ENCODE measurements around the gene CYP4Z1.
"Not testable (repeated sequence)": the region's sequence is repeated elsewhere in the genome, so short reads cannot be mapped to it uniquely, and the experiment has no call there.

The CYP4Z1 gene, protein sequence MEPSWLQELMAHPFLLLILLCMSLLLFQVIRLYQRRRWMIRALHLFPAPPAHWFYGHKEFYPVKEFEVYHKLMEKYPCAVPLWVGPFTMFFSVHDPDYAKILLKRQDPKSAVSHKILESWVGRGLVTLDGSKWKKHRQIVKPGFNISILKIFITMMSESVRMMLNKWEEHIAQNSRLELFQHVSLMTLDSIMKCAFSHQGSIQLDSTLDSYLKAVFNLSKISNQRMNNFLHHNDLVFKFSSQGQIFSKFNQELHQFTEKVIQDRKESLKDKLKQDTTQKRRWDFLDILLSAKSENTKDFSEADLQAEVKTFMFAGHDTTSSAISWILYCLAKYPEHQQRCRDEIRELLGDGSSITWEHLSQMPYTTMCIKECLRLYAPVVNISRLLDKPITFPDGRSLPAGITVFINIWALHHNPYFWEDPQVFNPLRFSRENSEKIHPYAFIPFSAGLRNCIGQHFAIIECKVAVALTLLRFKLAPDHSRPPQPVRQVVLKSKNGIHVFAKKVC

DNA sequence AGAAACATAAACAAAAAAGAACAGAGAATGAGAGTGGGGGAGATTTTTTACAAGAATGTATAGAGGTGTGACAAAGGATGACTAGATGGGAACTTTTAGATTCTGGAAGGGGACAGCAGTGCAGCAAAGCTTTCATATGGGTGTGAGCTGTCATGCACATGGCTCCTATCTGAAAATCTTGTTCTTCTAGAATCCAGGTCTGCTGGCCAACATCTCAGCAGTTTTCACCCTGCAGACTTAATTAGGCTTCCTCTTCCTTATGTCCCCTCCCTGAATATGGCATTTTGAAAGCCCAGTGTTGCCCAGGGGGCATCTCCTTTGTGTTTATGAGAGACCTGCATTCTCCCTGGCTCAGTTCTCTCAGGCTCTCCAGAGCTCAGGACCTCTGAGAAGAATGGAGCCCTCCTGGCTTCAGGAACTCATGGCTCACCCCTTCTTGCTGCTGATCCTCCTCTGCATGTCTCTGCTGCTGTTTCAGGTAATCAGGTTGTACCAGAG is at the start of gene CYP4Z1:
CYP4Z1 (plus strand) TSS at position 135 of the 498 bp plus-strand sequence; CDS start at position 395, 260 bp downstream.
- no peak for DNase-seq

DNA sequence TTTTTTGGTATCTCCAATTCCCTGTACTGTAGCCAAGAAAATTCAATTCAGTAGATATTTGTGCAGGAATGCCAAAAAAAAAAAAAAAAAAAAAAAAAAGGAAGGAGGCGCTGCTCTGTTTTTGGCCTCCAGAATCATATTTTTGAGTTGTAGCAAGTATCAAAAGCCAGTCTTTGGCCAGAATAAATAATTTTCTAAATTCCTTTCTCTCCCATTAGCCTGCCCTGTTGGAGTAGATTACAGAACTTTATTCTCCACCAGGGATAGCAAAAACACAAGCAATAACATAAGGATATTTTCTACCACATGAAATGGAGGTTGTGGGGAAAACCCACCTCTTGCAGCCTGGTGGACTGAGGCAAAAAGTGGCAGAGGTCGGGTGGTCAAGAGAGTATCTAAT is 46.0 kb upstream of the CYP4Z1 start:
- DNase-seq: no peak

DNA sequence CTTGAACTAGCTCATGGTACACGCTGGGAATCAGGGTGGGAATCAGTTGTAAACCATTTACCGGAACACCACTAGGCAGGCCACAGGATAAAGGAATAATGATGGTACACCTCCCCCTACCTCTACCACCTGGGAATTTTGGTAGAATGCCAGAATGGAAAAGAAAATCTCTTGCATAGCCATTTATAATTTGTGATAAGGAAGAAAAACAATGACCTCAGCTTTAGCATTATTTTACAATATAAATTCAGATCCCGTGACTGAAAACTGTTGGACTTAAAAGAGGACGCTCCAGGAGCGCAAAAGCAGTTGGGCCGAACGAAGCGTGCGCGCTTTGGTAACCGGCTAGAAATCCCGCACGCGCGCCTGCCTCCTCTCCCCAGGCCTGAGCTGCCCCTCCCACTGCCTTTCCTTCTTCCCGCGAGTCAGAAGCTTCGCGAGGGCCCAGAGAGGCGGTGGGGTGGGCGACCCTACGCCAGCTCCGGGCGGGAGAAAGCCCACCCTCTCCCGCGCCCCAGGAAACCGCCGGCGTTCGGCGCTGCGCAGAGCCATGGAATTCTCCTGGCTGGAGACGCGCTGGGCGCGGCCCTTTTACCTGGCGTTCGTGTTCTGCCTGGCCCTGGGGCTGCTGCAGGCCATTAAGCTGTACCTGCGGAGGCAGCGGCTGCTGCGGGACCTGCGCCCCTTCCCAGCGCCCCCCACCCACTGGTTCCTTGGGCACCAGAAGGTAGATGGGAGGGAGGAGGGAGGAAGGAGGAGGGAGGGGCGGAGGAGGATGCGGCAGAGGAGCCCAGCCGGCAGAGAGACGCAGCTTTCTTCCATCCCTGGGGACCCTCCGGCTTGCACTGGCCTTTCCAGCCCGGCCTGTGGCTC is 43.5 kb upstream of the CYP4Z1 start, which contains the start of gene CYP4X1:
CYP4X1 (plus strand) TSS at position 402 of the 873 bp plus-strand sequence; CDS start at position 551, 149 bp downstream.
- no peak for DNase-seq

DNA sequence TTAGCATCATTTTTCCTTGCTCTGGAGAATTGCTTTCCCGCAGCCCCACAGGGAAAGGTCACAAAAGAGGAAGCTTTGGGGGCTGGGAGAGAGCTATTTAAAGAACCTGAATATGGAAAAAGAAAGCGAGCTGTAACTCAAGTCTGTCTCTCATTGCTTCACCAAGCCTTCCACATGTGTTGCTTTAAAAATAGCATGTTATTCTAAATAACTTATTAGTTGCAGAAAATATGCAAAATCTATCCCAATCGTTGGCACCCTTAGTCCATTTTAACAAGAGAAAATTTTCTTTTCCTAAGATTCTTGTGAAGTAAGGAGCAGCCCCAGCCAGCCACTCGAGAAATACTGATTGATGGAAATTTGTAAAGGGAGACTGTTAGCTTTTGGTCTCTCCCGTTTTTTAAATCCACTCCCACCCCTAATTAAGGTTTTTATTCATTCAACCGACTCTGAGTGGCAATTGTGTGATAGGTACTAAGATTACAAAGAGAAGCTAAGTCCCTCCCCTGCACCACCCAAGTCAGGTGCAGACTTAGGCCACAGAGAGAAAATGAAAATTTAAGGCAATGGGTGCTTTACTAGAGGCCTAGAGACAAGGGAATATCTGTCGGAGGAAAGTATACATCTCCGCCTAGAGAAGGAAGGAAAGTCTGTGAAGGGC is 42.8 kb upstream of the CYP4Z1 start:
- DNase-seq: no peak

DNA sequence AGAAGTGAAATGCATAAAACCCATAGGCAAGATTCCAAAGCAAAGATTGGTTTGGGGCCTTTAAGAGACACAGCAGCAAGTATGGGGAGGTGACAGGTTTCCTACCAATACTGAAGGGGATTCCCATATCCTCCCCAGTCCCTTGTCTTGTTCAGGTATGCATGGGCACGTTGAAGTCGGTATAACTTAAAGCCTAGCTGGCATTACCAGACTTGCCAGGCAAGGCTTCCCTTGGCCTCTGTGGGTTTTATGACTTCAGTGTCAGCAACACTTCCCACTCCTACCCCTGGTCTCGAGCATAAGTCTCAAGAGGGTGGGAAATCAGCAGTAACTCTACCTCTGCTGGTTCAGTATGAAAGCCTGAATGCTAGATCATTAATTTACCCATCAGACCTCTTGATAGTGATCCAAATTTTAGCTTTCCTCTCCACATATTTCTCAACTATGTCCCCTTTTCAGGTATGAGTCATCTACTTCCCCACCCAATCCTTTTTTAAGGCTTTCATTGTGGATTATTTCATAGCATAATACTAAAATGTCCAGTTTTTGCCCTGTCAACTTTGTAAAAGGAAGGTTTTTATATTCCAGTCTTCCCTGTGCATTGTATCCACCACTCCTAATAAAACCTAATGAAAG is 36.7 kb upstream of the CYP4Z1 start:
- DNase-seq: no peak

DNA sequence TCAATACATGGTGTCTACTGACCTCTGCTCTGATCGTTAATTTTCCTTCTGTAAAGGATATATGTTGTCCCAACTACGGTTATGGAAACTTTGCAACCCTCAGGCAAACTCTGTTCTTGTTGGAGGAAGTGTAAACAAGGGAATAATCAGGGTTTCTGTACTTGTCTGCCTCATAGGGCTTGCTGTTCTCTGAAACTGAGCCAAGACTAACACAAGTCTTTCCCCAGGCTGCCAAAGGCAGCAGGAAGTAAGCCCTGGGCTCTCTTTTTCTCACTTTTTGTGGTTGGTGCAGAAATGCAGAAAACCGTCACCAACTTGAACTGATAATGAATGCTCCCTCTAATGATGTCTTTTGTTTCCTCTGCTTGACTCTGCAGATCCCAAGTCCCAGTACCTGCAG is 36.0 kb upstream of the CYP4Z1 start:
- DNase-seq: no peak

DNA sequence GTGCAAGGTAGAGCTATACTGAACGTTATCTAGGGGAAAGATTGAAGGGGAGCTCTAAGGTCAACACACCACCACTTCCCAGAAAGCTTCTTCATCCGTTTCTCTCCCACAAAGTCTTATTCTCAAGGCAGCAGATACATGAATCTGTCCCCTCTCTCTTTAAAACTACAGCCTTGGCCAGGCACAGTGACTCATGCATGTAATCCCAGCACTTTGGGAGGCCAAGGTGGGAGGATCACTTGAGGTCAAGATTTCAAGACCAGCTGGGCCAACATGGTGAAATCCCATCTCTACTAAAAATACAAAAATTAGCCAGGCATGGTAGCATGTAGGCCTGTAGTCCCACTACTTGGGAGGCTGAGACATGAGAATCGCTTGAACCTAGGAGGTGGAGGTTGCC is 35.4 kb upstream of the CYP4Z1 start:
- DNase-seq: no peak

DNA sequence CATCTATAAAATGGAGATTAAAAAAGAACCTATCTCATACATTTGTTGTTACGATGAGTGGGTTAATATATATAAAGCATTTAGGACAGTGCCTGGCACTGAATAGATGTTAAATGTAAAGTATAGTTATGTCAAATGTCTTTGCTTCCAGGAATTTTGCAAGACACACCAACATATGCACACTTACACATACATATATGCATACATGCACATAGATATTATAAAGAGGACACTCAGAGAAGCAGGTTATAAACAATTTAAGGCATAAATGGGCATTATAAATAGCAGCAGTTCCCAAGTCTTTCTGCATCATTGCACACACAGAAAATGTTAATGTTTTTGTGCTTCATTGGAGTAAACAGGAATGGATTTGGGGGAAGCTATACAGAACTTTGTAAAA is 30.3 kb upstream of the CYP4Z1 start:
- no peak for DNase-seq

DNA sequence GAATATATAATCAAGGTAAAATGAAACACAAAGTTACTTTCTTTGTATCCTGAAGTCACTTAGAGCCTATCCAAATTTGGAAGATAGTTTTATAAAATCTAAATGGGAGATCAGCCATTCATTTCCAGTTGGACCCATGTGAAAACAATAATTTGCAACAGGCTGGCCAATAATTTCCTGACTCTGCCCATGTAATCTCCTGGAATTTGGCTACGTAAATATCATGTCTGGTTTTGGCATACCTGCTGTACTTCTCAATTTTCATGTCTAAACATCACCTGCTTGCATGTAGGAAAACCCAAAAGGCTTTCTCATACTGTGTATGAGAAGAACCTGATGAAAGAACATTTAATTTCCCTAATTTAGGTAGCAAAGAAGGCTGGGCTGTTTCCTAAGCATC is 7.7 kb upstream of the CYP4Z1 start:
- DNase-seq: no peak

DNA sequence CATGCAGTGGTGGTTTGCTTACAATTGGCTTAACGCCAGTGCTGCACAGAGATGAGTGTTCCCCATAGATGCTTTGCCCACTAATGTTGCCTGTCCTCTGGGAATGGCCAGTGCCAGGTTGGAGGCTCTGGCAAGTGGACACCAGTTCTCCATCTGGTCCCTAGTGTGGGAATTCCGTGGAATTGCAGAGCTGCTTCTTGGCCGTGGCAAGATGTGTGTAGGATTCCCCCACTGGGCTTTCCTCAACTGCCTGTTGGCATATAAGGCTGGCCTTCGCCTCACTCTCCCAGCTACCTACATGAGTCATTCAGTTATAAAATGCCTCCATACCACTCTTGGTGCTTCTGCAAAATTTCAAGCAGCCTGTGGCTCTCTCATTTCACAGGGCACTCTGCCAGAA is 2.0 kb downstream of the CYP4Z1 start:
- not testable (repeated sequence) for DNase-seq

DNA sequence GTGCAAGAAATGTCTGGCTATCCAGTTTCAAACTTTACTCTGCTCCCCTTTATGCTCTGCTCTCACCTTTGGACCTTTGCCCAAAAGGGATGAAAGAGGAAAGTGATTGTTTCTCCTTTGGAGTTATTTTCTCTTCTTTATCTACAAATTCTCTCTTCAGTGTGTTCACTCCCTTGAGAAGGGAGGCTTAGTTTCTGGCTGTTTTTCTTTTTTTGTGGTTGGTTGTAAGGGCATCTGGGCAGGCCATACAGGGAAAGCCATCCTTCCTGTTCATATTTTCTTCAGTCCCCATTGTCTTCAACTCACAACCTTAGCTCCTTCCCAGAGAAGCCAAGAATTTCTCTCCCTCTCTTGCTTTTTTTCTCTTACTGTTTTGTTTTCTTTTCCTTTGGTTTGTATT is 2.5 kb downstream of the CYP4Z1 start:
- not testable (repeated sequence) for DNase-seq

DNA sequence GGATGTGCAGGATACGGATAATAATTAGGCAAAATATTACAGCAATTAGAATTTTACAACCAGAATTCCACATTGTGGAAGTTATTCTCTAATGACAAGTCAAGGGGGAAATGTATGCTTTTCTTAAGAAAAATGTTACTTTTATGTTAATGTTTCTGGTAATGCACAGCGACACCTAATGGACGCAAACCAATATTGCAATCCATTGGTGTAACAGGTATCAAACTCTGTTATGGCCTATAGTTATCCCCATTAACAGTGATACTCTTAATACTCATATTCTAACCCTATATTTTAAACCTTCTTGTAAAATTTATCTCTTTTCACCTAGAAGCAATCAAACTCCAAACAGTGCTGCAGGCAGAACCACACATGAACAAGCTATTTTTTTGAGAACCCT is 22.3 kb downstream of the CYP4Z1 start:
- peak in 1 of 2 donors; percentile 40 for DNase-seq

DNA sequence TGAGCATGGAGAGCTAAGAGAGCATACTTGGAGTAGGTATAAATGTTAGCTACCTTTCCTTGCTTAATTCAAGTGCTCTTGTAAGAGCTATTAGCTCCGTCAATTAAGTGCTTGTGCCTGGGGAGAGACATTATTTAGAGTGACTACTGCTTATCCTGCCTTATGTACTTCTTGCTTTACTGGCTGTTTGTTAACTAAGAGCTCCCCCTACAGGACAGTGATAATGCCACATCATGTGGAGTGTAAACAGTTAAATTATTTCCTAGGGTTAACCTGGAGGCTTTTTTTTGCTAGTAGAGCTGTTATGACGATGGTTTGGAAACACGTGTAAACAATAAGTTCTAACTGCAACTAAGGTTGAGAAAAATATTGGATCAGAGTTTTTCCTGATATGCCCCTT is 24.4 kb downstream of the CYP4Z1 start:
- DNase-seq: not testable (repeated sequence)

DNA sequence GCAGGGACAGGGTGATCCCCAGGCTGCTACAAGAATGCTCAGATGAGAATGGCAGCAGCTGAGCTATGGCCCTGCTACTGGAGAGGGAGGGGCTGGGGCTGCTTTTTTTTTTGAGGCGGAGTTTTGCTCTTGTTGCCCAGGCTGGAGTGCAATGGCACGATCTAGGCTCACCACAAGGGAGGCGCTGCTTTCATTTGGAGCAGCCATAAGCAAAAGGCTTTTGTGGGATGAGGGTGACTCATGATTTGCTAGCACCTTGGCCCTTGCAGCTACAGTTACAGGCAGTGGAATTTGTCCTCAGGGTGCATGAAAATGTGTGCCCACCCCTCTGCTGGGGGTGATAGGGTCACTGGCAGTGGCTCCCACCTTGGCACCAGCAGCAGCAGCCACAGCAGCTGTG is 37.8 kb downstream of the CYP4Z1 start:
- no peak for DNase-seq

DNA sequence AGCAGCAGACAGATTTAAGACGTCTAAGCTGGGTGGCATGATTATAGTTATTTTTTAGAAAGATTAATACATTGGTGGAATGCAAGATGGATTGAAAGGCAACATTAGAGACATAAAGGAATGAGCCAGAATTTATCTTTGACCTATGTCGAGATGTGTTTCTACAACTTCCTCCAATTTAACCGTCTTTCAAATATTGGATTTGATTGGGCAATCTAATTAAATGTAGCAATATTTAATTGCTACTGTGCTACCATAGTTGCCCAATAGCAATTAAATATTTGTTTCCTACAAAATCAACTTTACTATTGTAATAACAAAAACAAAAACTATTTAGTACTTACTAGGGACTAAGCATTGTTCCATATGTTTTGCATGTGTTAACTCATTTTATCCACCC is 39.8 kb downstream of the CYP4Z1 start:
- no peak for DNase-seq

DNA sequence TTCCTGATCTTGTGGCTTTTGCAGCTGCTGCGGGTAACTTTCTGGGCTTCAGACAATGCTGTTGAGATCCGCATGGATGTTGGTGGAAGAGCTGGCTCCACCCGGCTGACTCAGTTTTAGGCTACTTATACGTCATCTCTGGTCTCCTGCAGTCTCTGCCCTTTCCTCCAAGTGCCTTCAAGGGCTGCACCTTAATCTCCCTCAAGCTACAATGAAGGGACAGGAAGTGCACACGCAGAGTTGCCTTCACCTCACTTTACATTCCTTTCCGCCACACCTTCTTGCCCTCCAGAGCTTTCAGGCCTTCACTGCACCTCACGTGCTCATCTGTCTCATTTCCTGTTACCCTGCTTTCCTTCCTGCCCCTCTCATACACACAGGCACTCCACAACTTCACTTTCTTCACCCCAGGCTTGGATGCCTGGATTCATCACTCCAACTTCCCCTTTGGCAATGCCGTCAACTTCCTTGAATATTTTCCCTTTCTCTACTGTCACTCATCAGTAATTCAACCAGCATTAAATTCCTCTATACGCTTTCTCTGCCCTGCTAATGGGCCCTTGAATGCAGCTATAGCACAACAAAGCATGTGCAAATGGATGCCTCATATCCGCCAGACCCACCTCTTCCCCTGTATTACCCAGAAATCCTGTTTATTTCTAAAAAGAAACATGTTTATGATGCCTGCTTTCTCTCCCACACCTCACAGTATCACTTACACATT is 41.0 kb downstream of the CYP4Z1 start:
- not testable (repeated sequence) for DNase-seq

DNA sequence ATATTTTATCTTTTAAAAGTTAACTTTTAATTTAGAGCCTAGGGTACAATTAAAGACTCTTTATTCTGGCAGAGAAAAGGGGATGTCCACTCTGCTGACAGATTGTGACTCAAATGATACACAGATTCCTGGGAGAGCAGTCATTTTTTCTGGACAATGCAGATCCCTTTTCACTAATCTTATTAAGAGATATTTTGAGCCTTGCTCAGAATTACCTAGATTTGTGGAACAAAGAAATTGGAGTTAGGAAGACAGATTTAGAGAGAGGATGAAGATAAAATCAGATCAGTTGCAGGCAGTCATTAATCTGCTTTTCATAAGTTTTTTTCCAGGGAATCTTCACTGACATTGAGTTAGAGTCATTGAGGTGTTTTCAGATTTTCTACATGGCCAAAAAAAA is 42.5 kb downstream of the CYP4Z1 start:
- not testable (repeated sequence) for DNase-seq

DNA sequence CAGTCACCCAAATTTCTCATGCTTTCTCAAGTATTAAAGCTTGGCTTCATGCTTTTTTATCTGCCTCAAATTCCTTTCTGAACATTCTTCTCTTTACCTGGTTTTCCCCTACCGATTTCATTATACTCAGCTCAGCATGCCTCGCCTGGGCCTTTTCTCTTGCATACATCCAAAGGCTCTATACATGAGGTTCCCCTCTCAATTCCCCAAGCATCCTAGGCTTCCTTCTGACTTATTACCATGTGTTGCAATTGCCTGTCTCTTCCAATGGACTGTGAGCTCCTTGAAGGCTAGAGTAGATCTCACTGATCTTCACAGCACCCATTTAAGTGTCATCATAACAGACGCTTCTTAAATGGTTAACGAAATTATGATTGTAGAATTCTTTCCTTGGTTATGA is 46.1 kb downstream of the CYP4Z1 start:
- DNase-seq: no peak

DNA sequence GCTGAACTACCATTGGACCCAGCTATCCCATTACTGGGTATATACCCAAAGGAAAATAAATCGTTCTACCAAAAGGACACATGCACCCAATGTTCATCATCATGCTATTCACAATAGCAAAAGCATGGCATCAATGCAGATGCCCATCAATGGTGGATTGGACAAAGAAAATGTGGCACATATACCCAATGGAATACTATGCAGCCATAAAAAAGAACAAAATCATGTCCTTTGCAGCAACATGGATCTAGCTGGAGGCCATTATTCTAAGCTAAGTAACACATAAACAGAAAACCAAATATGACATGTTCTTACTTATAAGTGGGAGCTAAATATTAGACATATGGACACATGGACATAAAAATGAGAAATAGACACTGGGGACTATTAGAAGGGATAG is 54.0 kb downstream of the CYP4Z1 start:
- not testable (repeated sequence) for DNase-seq

DNA sequence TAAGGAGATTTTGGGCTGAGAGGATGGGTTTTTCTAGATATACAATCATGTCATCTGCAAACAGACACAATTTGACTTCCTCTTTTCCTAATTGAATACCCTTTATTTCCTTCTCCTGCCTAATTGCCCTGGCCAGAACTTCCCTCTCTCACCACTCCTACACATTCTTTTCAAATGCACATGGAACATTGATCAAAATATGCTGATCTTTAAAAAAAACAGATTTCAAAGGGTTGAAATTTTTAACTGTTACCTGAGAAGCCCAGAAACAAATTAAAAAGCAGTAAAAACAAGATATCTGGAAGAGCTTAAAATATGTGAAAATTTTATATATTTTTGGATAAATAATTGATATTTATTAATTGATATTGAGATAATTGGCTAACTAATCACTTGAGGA is 57.8 kb downstream of the CYP4Z1 start:
- DNase-seq: not testable (repeated sequence)

DNA sequence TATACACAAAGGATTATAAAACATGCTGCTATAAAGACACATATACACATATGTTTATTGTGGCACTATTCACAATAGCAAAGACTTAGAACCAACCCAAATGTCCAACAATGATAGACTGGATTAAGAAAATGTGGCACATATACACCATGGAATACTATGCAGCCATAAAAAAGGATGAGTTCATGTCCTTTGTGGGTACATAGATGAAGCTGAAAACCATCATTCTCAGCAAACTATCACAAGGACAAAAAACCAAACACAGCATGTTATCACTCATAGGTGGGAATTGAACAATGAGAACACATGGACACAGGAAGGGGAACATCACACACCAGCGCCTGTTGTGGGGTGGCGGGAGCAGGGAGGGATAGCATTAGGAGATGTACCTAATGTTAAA is 60.0 kb downstream of the CYP4Z1 start:
- not testable (repeated sequence) for DNase-seq

DNA sequence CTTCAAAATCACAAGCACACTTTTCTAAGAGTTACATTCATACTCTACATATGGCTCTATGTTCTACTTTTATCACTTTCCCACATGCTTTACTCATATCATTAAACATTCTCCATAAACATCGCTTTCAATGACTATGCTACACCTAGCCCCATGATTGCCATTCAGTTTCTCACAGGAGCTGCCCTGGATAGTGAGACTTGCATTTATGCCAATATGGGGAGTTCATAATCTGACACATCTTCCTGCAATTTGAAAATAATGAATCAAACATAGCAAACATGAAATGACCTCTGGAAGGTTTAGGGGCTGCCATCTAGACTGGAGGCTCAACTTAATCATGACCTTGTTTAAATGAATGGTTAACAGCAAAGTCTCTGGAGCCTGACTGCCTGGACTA is 61.2 kb downstream of the CYP4Z1 start:
- no peak for DNase-seq

Measured in CD4-positive, alpha-beta T cell treated with Interferon alpha-2 for 1 hour (primary cell).